OCI-LY7 (cell line): ENCODE measurements around the gene NCOA3.

Experiments used
- EZH2phosphoT487 ChIP-seq: fragments of 200-600 bp; sonication (generic); IDR thresholded peaks from 2 replicates; pipeline ENCODE4 v1.6.1; 2018; ENCODE audit warnings: low read depth, borderline replicate concordance, mild to moderate bottlenecking, mixed run types, antibody characterized with exemption, low read length, moderate library complexity, mixed read lengths
- TF ChIP-seq, protein P1 (sequence below): fragments of 200-600 bp; sonication (generic); conservative IDR thresholded peaks from 2 replicates; pipeline ENCODE4 v1.5.1; 2014; ENCODE audit warnings: mild to moderate bottlenecking, antibody characterized with exemption, low read length, moderate library complexity, mixed read lengths

GRCh38 chr20:47499053-47499452 is 2.6 kb upstream of the NCOA3 start:
- TF ChIP-seq, protein P1, sequence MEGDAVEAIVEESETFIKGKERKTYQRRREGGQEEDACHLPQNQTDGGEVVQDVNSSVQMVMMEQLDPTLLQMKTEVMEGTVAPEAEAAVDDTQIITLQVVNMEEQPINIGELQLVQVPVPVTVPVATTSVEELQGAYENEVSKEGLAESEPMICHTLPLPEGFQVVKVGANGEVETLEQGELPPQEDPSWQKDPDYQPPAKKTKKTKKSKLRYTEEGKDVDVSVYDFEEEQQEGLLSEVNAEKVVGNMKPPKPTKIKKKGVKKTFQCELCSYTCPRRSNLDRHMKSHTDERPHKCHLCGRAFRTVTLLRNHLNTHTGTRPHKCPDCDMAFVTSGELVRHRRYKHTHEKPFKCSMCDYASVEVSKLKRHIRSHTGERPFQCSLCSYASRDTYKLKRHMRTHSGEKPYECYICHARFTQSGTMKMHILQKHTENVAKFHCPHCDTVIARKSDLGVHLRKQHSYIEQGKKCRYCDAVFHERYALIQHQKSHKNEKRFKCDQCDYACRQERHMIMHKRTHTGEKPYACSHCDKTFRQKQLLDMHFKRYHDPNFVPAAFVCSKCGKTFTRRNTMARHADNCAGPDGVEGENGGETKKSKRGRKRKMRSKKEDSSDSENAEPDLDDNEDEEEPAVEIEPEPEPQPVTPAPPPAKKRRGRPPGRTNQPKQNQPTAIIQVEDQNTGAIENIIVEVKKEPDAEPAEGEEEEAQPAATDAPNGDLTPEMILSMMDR: no peak
- no peak for TF ChIP-seq EZH2phosphoT487
